Jurkat, Clone E6-1 (cell line): ENCODE measurements around the gene LRRIQ1.

ENCODE experiments used
- DNase-seq: peaks from one replicate; pipeline ENCODE4 v3.0.0-alpha.2; 2011; ENCODE audit warnings: low read depth, low spot score
- H3K4me3 ChIP-seq: 2 replicates; pipeline ENCODE4 v1.5.1; 2011; ENCODE audit warnings: mild to moderate bottlenecking, low read length, control low read depth, moderate library complexity

LRRIQ1 gene

DNA sequence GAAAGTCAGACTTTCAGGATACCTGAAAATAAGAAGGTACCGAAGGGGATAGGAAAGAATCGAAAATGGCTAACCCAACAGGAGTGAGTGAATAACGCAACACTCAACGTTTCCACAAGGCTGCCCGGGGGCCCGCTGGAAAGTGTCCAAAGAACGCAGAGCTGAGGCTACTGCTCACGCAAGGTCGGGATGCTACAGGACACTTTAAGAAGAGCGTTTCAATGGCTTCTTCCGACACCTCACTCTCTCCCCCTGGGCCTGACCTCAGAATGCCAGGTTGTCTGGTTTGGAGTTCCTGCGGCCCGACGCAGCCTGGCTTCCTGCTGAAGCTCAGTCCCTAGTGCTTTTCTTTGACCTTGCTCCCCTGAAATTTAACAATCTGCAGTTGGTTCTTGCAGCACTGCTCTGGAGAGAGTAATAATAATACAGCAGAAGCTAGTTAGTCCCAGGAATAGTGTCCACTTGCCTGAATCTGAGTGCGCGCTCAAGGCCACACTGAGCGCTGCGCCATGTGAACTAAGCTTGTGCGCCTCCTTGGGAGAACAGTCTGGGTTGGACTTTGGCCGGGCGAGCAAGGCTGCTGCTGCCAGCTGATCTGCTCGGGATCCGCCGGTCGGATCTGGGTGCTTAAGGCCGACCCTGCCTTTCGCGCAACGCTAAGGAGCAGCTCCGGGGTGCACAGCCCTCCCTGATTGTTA lies 241.9 kb downstream of the LRRIQ1 start:
- DNase-seq = no peak
- H3K4me3 ChIP-seq = no peak overlapping the region

DNA sequence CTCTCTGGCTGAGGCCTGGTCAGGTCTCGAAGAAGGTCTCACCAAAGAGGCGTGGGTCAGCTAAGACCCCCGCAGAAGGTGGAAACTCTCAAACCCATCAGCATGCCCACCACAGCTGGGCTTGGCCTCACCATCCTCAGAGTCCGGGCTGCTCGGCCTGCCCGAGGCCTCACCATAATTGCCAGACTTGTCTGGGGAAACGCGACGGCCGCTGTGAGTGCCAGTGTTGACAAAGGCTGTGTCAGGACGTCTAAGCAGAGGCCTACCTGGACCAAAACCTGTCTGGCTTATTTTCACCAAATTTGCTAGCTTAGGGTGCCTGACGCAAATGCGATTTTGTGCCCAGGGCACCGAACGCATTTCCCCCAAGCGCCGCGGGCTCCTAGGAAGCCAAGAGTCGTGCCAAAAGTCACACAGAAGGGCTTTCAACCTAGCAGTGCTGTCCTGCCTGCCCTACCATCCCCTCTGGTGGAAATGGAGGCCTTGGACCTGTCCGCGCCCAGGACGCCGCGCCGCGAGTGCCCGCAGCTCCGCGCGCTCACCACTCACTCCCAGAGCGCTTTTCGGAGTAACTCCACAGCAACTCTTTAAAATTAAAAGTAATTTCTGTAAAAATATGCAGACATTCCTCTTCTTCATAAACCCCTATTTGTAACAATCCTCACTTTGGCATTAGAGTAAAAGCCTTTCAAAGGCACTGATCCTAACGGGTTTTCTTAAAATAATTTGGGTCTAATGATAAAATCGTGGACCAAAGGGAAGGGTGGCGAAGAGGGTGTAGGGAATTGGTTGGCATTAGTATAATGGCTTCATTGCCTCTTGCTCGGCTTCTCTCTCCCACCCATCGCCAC lies 242.7 kb downstream of the LRRIQ1 start:
- DNase-seq = no peak
- no peak overlapping the region for H3K4me3 ChIP-seq

DNA sequence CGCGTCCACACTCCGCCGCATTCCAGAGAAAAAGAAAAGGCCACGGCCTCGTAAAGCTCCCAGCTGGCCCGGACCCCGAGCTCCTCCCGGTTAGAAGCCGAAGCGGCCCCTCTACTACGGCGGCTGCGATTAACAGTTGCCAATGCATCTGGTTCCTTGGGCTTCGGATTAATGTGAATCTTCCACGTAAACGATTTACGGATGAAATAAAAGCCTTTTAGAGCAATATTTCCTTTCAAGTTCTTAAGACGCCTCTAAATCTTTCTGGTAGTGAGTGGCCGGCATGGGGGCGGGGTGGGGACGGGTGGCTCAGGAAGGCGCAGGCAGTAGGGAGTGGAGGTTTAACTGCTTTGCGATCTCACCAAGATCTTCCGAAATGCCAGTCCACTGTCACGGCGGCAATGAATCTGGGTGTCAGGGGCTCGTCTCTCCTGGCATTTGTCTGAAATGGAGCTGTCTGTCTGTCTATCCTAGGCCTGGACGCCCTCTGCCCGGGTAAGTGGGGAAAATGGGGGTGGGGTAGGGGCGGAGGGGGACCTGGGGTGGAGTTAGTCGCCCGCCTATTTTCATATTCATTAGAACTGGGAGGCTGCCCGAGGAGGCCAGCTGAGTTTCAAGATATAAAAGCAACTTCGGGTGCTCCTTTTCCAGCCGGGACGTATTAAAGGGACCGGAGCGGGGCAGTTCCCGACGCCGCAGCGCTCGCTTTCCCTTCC lies 243.5 kb downstream of the LRRIQ1 start:
- no peak overlapping the region for H3K4me3 ChIP-seq

DNA sequence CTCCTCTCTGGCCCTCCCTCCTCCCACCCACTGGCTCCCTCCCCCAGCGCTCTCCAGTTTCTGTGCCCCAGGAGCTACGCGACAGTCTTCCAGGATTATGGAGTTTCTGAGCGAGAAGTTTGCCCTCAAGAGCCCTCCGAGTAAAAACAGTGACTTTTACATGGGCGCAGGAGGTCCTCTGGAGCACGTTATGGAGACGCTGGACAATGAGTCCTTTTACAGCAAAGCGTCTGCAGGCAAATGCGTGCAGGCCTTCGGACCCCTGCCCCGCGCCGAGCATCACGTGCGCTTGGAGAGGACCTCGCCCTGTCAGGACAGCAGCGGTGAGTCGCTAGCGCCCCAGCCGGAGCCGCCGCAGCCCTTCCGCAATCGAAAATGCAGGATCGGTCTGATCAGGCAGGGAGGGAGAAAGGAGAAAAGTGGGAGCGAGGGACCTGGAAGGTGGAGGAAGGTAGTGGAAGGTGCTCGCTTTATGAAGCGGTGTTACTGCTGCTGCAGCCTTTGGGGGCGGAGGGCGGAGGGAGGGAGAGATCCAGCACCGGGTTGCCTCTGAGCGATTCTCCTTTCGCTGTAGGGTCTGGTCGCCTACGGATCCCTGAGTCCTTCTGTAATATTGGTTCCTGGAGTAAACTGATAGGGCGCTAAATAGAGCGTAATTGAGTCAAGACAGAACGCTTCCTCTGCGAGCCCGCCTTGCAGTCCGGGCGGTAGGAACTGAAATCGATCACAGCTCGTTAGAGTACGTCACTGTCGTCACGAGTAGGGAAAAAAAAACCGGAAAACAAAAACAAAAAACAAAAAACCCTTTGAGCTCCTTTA lies 244.2 kb downstream of the LRRIQ1 start, which contains the start of gene ALX1:
ALX1 (plus strand) TSS at position 56 of the 819 bp plus-strand sequence; CDS start at position 98, 42 bp downstream.
- DNase-seq = no peak
- H3K4me3 ChIP-seq = no peak within 1 kb of the TSS

More for the DNA sequence above, 243.5 kb downstream of the LRRIQ1 start:
- no peak for DNase-seq

DNA sequence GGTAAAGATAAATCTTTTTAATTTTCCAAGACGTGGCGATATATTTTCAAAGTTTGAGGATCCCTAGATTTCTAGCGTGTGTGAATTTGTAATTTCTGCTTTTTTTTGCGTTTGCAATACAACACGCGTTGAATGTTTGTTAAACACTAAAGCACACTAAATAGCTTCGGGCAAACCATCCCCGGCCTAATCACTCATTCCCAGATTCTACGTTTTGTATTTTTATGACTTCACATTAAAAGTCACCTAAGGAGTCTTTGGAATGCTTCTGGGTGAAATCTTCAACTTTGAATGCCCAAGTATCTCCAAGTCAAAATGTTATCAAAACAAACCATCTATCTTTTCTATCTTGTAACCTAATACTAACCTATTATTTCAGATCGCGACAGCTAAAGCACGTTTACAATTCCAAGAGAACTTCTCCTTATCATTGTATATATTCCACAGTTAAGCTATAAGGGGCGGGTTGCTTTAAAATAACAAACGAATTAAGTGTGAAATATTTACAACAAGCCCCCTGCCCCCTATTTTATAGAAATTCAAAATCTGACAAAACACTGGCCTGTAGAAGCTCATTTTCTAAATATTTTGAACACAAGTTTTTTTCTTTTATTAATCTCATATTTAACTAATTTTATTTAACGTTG lies 245.0 kb downstream of the LRRIQ1 start:
- DNase-seq = no peak
- no peak overlapping the region for H3K4me3 ChIP-seq

DNA sequence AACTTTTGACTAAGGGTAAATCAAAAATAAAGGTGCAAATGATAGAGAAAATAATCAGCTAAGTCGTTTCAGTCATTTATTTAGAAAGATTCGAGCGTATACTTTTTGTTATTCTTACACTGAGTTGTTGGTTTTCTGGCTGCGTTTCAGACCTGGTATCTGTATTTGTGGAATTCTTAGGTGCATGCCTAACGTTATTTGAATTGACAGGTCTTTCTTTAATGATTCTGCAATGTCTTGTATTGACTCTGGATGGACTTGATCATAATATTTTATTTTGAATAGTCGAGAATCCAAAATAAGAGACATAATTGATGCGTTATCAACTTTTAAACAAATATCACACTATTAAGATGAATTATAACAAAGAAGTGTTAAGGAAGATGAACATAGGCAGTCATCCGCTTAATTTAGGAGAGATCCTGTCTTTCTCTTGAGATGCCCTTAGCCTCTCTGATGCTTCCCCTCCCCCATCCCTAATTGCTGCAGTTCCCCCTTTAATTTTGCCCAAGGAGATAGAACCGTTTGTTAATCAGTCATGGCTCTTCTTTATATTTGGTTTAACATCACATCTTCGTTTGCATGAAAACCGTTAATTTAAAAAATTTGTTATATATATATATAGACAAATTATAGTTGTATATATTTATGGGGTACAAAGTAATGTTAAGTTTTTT lies 245.6 kb downstream of the LRRIQ1 start:
- no peak for DNase-seq
- H3K4me3 ChIP-seq = no peak overlapping the region

DNA sequence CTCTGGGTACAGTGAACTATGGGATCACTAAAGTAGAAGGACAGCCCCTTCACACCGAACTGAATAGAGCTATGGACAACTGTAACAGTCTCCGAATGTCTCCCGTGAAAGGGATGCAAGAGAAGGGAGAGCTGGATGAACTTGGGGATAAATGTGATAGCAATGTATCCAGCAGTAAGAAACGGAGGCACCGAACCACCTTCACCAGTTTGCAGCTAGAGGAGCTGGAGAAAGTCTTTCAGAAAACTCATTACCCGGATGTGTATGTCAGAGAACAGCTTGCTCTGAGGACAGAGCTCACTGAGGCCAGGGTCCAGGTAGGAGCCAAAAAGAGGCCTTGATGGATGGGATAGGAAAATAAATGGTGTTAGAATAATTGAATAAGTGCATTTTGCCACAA lies 247.4 kb downstream of the LRRIQ1 start:
- no peak for DNase-seq
- H3K4me3 ChIP-seq = no peak overlapping the region
